ENCODE results near the gene LHFPL5. TPM values are rescaled to one million over a fixed set of nuclear protein-coding genes. Genes with fewer than 3 reads are reported as not detected.

The LHFPL5 gene
- total and polyA plus RNA-seq, 2 of the 13 experiments (the other 11 are each of a cell fraction or from before 2014, with no cell fraction given) = 0.03 TPM; not detected in 1

DNA sequence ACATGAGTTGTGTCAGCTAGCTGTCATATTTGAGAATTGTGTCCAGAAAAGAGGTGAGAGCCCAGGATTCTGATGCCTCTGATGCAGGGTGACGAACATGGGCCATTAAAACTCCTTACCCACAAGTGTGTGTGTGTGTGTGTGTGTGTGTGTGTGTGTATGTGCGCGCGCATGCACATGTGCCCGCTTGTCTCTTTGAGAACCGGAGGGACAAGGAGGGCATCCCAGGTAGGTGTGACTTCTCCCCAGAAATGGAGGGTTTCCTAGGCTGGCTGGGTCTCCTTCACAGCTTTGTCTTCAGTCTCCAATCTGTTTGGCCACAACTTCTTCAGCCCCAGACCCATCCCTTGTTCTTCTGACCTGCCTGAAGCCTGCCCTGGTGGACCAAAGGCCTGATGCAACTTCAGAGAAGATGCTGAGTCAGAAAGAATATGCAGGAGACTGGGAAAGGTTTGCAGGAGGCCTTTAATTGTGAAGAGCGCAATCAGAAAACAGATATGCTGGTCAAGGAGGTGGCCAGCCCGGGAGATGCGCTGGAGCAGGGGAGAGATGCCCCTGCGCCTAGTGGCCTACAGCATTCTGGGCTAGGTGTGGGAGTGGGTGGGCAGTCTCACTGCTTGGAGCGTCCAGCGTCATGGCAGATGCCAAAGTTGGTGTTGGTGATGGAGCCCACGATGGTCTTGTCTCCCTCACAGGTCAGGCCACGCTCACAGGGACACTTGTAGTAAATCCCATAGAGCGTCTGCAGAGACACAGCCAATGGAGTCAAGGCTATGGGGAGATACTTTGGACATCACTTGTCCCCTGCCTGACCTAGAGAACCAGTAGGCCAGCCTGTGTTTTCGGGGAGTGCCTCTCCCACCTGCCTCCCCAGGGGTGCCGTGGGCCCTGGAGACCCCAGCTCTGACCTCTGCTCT, 10.4 kb upstream of the LHFPL5 start:
- BruUV-seq (replicated peaks) = no TSS peak
- ATAC-seq (no peak), DNase-seq (ENCODE audit: low spot score) (no peak), FAIRE-seq (no peak)
- Histone ChIP-seq H3K4me3 (replicated peaks in 1 of 3; ENCODE audit: insufficient read depth in 1 of 3, low read depth in 2 of 3, low read length in 3 of 3) (no peak overlapping the region), H3K27me3 (ENCODE audit: control insufficient read depth in 1 of 2, insufficient read depth in 2 of 2, low read length in 2 of 2) (peaks cover 1 to 22% of the 10 kb centered on the region in 2 experiments; a peak in 3 of 5 replicates), H3K36me3 (replicated peaks in 1 of 2; ENCODE audit: control insufficient read depth in 1 of 2, insufficient read depth in 2 of 2, low read length in 2 of 2) (no peaks in the 10 kb centered on the region), H3K9me3 (ENCODE audit: low read length) (no peaks in the 10 kb centered on the region), H3K9ac (ENCODE audit: insufficient read depth, low read depth, low read length) (no peak overlapping the region), H3K27ac (ENCODE audit: extremely low read length, insufficient read depth, low read length) (no peak overlapping the region), H4K20me1 (ENCODE audit: insufficient read depth, low read length) (no peaks in the 10 kb centered on the region), H3K4me2 (ENCODE audit: low read depth, low read length) (no peak overlapping the region), H2AFZ (ENCODE audit: low read length) (no peak overlapping the region), H3K4me1 (ENCODE audit: insufficient read depth, low read length) (no peaks in the 10 kb centered on the region), H3K79me2 (ENCODE audit: insufficient read depth, low read length) (no peaks in the 10 kb centered on the region)
- ChIA-PET POLR2A (no interaction called here), CTCF (ENCODE audit: low intra/inter-chr PET ratio, low total read pairs) (no interaction called here)
- in situ Hi-C loops (cut with HindIII; ENCODE audit: extremely low pct_ligation_motif_present, low pct_unique_long_range_greater_than_20kb) (no loop called here), intact Hi-C loops (cut with micrococcal nuclease; ENCODE audit: unreplicated experiment) (no loop called here)
- 63% methylated on average over 12 of the region's 17 CpGs for WGBS (ENCODE audit: low lambda C conversion rate)
- TF ChIP-seq FOXA3 (CRISPR knock-in tag; IDR thresholded peaks at IDR 0.05) (no peak), MTA3 (CRISPR knock-in tag; IDR thresholded peaks at IDR 0.05) (no peak), MAFF (IDR thresholded peaks at IDR 0.05; ENCODE audit: low read depth, low read length) (0 out of 2 replicates have a peak, but pooled peaks have one; percentile 9), HNF4G (IDR thresholded peaks at IDR 0.05; ENCODE audit: borderline replicate concordance, low read depth, low read length) (no peak), HNF4G (CRISPR knock-in tag; IDR thresholded peaks at IDR 0.05; ENCODE audit: borderline replicate concordance, low read depth) (no peak), FOSL2 (CRISPR knock-in tag; IDR thresholded peaks at IDR 0.05) (no peak), MAFK (conservative IDR thresholded peaks at IDR 0.05 in 1 of 2, IDR thresholded peaks at IDR 0.05 in 1 of 2; ENCODE audit: low read length in 2 of 2) (peak; percentile 45 to 48), ZNF878 (CRISPR knock-in tag; IDR thresholded peaks at IDR 0.05) (no peak)
- TF ChIP-seq, protein P1, sequence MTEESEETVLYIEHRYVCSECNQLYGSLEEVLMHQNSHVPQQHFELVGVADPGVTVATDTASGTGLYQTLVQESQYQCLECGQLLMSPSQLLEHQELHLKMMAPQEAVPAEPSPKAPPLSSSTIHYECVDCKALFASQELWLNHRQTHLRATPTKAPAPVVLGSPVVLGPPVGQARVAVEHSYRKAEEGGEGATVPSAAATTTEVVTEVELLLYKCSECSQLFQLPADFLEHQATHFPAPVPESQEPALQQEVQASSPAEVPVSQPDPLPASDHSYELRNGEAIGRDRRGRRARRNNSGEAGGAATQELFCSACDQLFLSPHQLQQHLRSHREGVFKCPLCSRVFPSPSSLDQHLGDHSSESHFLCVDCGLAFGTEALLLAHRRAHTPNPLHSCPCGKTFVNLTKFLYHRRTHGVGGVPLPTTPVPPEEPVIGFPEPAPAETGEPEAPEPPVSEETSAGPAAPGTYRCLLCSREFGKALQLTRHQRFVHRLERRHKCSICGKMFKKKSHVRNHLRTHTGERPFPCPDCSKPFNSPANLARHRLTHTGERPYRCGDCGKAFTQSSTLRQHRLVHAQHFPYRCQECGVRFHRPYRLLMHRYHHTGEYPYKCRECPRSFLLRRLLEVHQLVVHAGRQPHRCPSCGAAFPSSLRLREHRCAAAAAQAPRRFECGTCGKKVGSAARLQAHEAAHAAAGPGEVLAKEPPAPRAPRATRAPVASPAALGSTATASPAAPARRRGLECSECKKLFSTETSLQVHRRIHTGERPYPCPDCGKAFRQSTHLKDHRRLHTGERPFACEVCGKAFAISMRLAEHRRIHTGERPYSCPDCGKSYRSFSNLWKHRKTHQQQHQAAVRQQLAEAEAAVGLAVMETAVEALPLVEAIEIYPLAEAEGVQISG (CRISPR knock-in tag; IDR thresholded peaks at IDR 0.05) = no peak
